B cell (primary cell): Measurements from ENCODE around the gene HACE1. TPM values are rescaled to one million over a fixed set of nuclear protein-coding genes. Genes with fewer than 3 reads are reported as not detected.

Source experiments
- ATAC-seq: fragments of 200-7000 bp; cut with Tn5 transposase; one replicate; pipeline ENCODE4 v1.10.0; 2021; ENCODE audit warnings: low read depth, mild to moderate bottlenecking, moderate number of reproducible peaks, moderate library complexity
- CTCF ChIA-PET: fragments of 350-600 bp; sonication (Branson Sonifier 250); formaldehyde crosslinking; loops from one replicate; lab custom pipeline; 2021; ENCODE audit warnings: antibody characterized with exemption, inconsistent platforms; lab: Charles Lee
- POLR2A ChIA-PET: fragments of 350-600 bp; sonication (Branson Sonifier 250); formaldehyde crosslinking; loops from one replicate; lab custom pipeline; 2021; ENCODE audit warnings: antibody characterized with exemption; lab: Charles Lee
- DNase-seq: peaks from one replicate; pipeline ENCODE4 v3.0.0; 2013
- H2AFZ ChIP-seq: 2 replicates; pipeline ENCODE4 v1.6.1; 2012; ENCODE audit warnings: mild to moderate bottlenecking, low read depth, low read length; ENCODE audit not compliant: insufficient read depth, poor library complexity, severe bottlenecking
- H3K27ac ChIP-seq, 2 donors: 1 replicate in 1 of 2; 2 replicates in 1 of 2; pipeline ENCODE4 v1.5.1; 2012 to 2013; ENCODE audit warnings: low read length in 2 of 2, mild to moderate bottlenecking in 2 of 2, moderate library complexity in 1 of 2
- H3K27me3 ChIP-seq, 4 experiments: fragments of 200-600 bp in 1 of 4; sonication (generic) in 1 of 4; replicated peaks in 1 of 4; 1 replicate in 2 of 4; 2 replicates in 2 of 4; pipeline versions ENCODE4 v1.6.1 to v1.7.0; 2013 to 2016; ENCODE audit warnings: low read length in 3 of 4, mild to moderate bottlenecking in 2 of 4, mixed read lengths in 1 of 4, moderate library complexity in 1 of 4; ENCODE audit not compliant: insufficient read depth in 4 of 4, control insufficient read depth in 3 of 4; ENCODE audit errors: control extremely low read depth in 1 of 4
- H3K36me3 ChIP-seq, 2 experiments: replicated peaks in 1 of 2; 1 replicate in 1 of 2; 2 replicates in 1 of 2; pipeline versions ENCODE4 v1.6.1 to v1.7.1; 2013; ENCODE audit warnings: low read length in 1 of 2; ENCODE audit not compliant: insufficient read depth in 2 of 2, control insufficient read depth in 1 of 2; ENCODE audit errors: control extremely low read depth in 1 of 2, extremely low read depth in 1 of 2
- H3K4me1 ChIP-seq, 2 donors: fragments of 200-600 bp in 1 of 2; sonication (generic) in 1 of 2; 1 replicate in 1 of 2; 2 replicates in 1 of 2; pipeline versions ENCODE4 v1.5.1 to v1.6.1; 2013 to 2017; ENCODE audit warnings: low read length in 2 of 2; ENCODE audit not compliant: control insufficient read depth in 2 of 2, insufficient read depth in 2 of 2
- H3K4me2 ChIP-seq: replicated peaks from 2 replicates; pipeline ENCODE3; 2012; ENCODE audit warnings: mild to moderate bottlenecking, low read depth, low read length; ENCODE audit not compliant: poor library complexity, severe bottlenecking
- H3K4me3 ChIP-seq, 5 experiments: fragments of 200-600 bp in 1 of 5; sonication (generic) in 1 of 5; 1 replicate in 3 of 5; 2 replicates in 2 of 5; pipeline versions ENCODE4 v1.5.1 to v1.7.0; 2011 to 2016; ENCODE audit warnings: low read length in 4 of 5, mild to moderate bottlenecking in 4 of 5, low read depth in 2 of 5, control low read depth in 1 of 5, moderate library complexity in 1 of 5; ENCODE audit not compliant: insufficient read depth in 1 of 5; ENCODE audit errors: control extremely low read depth in 1 of 5, extremely low read depth in 1 of 5
- H3K79me2 ChIP-seq: fragments of 200-600 bp; sonication (generic); one replicate; pipeline ENCODE4 v1.6.0; 2016; ENCODE audit warnings: low read length; ENCODE audit not compliant: control insufficient read depth, insufficient read depth
- H3K9ac ChIP-seq: fragments of 200-600 bp; sonication (generic); 2 replicates; pipeline ENCODE4 v1.6.1; 2017; ENCODE audit warnings: mild to moderate bottlenecking, low read length, moderate library complexity
- H3K9me3 ChIP-seq, 3 donors: one replicate each; pipeline versions ENCODE4 v1.6.1 to v1.7.1; 2013; ENCODE audit warnings: low read length in 2 of 3; ENCODE audit not compliant: control insufficient read depth in 2 of 3, insufficient read depth in 1 of 3; ENCODE audit errors: control extremely low read depth in 1 of 3
- H4K20me1 ChIP-seq: 2 replicates; pipeline ENCODE4 v1.6.0; 2012; ENCODE audit warnings: mild to moderate bottlenecking, low read length; ENCODE audit not compliant: insufficient read depth, control insufficient read depth, poor library complexity, severe bottlenecking
- H3K27ac Mint-ChIP-seq: one replicate; pipeline ENCODE4 v1.8.0; 2021; ENCODE audit warnings: mixed read lengths
- H3K27me3 Mint-ChIP-seq: one replicate; pipeline ENCODE4 v1.8.0; 2021; ENCODE audit warnings: mixed read lengths
- H3K4me1 Mint-ChIP-seq: one replicate; pipeline ENCODE4 v1.8.0; 2021; ENCODE audit warnings: mixed read lengths
- H3K4me3 Mint-ChIP-seq: one replicate; pipeline ENCODE4 v1.8.0; 2021; ENCODE audit warnings: mixed read lengths
- H3K9me3 Mint-ChIP-seq: one replicate; pipeline ENCODE4 v1.8.0; 2022; ENCODE audit warnings: mixed read lengths; ENCODE audit not compliant: insufficient read depth
- EZH2 ChIP-seq: IDR thresholded peaks from 2 replicates; pipeline ENCODE4 v1.6.1; 2012; ENCODE audit warnings: borderline replicate concordance, low read depth, mild to moderate bottlenecking, moderate library complexity, low read length; ENCODE audit not compliant: insufficient read depth, poor library complexity, severe bottlenecking
- WGBS: methylation state at CpG from one replicate; pipeline ENCODE4 v1.1.5; 2013; ENCODE audit warnings: missing lambda C conversion rate; ENCODE audit not compliant: insufficient coverage; 5-methylcytosine and 5-hydroxymethylcytosine counted together
- intact Hi-C: fragments of 100-400 bp; cut with micrococcal nuclease; formaldehyde crosslinking; loops from one replicate; pipeline ENCODE4 v1.10.0; 2022
- polyA plus RNA-seq: library from polyadenylated mRNA; depleted of rRNA; stranded (reverse); fragments of >200 nt; gene quantifications from 2 replicates; pipeline ENCODE4 v1.2.3, GENCODE V29; 2012
- total RNA-seq, 2 donors: library from RNA; stranded (reverse); fragments of 120-200 nt in 1 of 2; gene quantifications; 1 replicate in 1 of 2; 2 replicates in 1 of 2; pipeline versions ENCODE4 v1.2.3 to v1.2.4, GENCODE V29; 2013 to 2022
- TF ChIP-seq, protein P1 (sequence below): fragments of 200-600 bp; IDR thresholded peaks from one replicate; pipeline ENCODE4 v1.8.0; 2022; ENCODE audit warnings: antibody characterized with exemption, mild to moderate bottlenecking

HACE1 gene
- total and polyA plus RNA-seq, 2 donors (not counting 1 experiment from before 2014, with no cell fraction given), result 7.5 to 19.2 TPM

DNA sequence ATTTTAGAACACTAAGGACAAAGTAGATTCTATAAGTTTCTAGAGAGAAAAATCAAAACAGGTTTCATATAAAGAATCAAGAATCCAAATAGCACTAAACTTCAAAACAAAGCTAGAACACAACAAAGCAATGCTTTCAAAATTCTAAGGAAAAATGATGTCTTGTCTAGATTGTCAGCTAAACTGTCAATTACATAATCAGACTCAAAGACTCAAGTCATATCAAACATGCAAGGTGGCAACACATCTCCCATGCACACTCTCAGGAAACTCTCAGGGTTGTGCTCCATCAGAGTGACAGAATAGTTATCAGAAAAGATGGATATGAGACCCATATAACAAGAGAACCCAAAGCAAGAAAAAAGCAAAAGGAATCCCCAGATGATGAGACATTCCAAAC is 23.9 kb downstream of the HACE1 start:
- ATAC-seq (no peak), DNase-seq (no peak)
- no peak overlapping the region for H3K27ac Mint-ChIP-seq
- H3K4me1 Mint-ChIP-seq, result no peaks in the 10 kb centered on the region
- no peaks in the 10 kb centered on the region for H3K36me3 ChIP-seq
- H3K27me3 ChIP-seq, result no peaks in the 10 kb centered on the region
- H3K9me3 Mint-ChIP-seq, result no peaks in the 10 kb centered on the region
- no peaks in the 10 kb centered on the region for H3K79me2 ChIP-seq
- H3K27me3 Mint-ChIP-seq, result no peaks in the 10 kb centered on the region
- no peaks in the 10 kb centered on the region for H3K4me1 ChIP-seq
- H3K9ac ChIP-seq, result no peak overlapping the region
- no peaks in the 10 kb centered on the region for H4K20me1 ChIP-seq
- no peak overlapping the region for H3K27ac ChIP-seq
- CTCF ChIA-PET, result no interaction called here
- POLR2A ChIA-PET, result no interaction called here
- no peak overlapping the region for H3K4me3 Mint-ChIP-seq
- no peak overlapping the region for H3K4me3 ChIP-seq
- no peak overlapping the region for H2AFZ ChIP-seq
- no peaks in the 10 kb centered on the region for H3K9me3 ChIP-seq
- H3K4me2 ChIP-seq, result no peak overlapping the region
- intact Hi-C loops, result no loop called here
- no peak for TF ChIP-seq EZH2
- TF ChIP-seq, protein P1, sequence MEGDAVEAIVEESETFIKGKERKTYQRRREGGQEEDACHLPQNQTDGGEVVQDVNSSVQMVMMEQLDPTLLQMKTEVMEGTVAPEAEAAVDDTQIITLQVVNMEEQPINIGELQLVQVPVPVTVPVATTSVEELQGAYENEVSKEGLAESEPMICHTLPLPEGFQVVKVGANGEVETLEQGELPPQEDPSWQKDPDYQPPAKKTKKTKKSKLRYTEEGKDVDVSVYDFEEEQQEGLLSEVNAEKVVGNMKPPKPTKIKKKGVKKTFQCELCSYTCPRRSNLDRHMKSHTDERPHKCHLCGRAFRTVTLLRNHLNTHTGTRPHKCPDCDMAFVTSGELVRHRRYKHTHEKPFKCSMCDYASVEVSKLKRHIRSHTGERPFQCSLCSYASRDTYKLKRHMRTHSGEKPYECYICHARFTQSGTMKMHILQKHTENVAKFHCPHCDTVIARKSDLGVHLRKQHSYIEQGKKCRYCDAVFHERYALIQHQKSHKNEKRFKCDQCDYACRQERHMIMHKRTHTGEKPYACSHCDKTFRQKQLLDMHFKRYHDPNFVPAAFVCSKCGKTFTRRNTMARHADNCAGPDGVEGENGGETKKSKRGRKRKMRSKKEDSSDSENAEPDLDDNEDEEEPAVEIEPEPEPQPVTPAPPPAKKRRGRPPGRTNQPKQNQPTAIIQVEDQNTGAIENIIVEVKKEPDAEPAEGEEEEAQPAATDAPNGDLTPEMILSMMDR, result no peak

DNA sequence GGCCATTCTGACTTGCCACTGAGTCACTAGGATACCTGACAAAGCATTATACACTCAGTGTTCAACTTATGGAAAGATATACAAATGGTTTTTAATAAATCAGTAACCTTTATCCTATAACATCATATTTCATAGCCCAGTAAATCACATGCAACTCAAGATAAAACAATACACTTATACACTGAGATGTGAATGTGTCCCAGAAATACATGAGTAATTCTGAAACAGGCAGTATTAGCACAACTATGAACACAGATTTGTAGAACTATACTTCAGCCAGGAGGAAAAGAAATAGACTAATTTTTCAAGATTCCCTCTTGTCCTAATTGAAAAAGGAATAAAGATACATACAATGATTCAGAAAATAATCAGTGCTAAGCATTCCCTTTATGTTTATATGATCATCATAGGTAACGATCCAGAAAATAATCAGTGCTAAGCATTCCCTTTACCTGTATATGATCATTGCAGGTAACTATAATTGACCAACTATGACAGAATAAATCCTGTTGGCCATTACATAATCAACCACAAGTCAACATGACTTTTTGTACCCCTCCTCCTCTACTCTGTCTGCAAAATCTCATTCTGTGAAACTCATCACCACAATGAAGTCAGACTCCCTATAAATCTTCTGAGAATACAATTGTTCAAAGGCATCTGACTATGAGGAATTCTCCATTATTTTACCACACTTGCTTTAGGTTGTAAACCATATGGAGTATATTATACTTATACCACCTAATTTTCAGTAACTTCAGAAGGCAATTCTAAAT is 30.3 kb downstream of the HACE1 start:
- CTCF ChIA-PET, result no interaction called here
- Histone ChIP-seq H3K9ac (no peak overlapping the region), H3K79me2 (no peaks in the 10 kb centered on the region), H3K4me2 (no peak overlapping the region), H3K27me3 (no peaks in the 10 kb centered on the region), H3K4me1 (no peaks in the 10 kb centered on the region), H3K27ac (no peak overlapping the region), H3K4me3 (no peak overlapping the region), H4K20me1 (no peaks in the 10 kb centered on the region), H3K9me3 (no peaks in the 10 kb centered on the region), H2AFZ (no peak overlapping the region), H3K36me3 (peaks cover 0 to 3% of the 10 kb centered on the region in 2 experiments)
- TF ChIP-seq EZH2, result no peak
- POLR2A ChIA-PET, result no interaction called here
- intact Hi-C loops, result no loop called here
- no CpG with 5 or more reads among the region's 1 CpG for WGBS
- H3K27me3 Mint-ChIP-seq, result no peaks in the 10 kb centered on the region
- ATAC-seq (no peak), DNase-seq (no peak)
- no peaks in the 10 kb centered on the region for H3K4me1 Mint-ChIP-seq
- no peak overlapping the region for H3K4me3 Mint-ChIP-seq
- H3K27ac Mint-ChIP-seq, result no peak overlapping the region
- H3K9me3 Mint-ChIP-seq, result no peaks in the 10 kb centered on the region
